Lower leg skin (tissue), 3 donors: ENCODE data around the gene HOMER3.

Experiments
- POLR2A ChIP-seq, 2 donors: fragments of 450-650 bp; IDR thresholded peaks; one replicate each; pipeline ENCODE4 v1.6.1; 2016 to 2017; ENCODE audit warnings: antibody characterized with exemption in 2 of 2, mild to moderate bottlenecking in 1 of 2, moderate library complexity in 1 of 2
- TF ChIP-seq, protein P1 (sequence below), 3 donors: fragments of 450-650 bp; IDR thresholded peaks; one replicate each; pipeline ENCODE4 v1.5.1; 2016; ENCODE audit warnings: antibody characterized with exemption in 3 of 3, mild to moderate bottlenecking in 3 of 3, moderate library complexity in 2 of 3

DNA sequence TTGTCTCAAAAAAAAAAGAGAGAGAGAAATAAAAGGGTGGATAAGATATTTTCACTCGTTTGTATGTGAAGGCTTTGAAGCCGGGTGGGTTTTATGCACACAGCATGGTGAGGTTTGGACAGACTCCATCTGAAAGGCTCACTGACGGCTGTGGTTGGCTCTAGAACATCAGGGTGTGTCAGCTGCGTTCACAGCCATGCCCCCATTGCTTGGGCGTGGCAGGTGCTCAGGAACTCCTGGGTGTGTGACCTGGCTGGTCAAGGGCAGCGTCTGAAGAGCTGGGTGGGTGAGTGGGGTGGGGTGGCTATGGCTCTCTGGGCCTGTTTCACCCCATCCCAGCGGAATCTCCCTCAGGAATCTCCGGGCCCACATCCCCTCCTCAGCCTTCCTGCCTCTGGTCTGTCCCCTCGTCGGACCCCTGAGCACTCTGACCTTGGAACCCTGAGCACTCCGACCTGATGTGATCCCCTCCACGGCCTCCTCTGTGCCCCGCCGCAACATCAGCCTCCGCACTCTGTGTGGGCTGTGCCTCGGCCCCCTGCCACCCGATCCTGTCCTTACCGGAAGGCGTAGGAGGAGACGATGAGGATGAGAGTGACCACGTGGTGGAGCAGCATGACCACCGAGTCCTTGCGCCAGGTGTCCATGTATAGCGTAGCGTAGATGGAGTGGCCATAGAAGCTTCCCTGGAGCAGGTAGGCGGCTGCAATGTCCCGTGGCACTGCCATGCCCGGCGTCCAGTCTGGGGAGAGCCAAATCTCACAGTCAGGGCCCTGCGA lies 57.3 kb downstream of the HOMER3 start:
- TF ChIP-seq, protein P1, sequence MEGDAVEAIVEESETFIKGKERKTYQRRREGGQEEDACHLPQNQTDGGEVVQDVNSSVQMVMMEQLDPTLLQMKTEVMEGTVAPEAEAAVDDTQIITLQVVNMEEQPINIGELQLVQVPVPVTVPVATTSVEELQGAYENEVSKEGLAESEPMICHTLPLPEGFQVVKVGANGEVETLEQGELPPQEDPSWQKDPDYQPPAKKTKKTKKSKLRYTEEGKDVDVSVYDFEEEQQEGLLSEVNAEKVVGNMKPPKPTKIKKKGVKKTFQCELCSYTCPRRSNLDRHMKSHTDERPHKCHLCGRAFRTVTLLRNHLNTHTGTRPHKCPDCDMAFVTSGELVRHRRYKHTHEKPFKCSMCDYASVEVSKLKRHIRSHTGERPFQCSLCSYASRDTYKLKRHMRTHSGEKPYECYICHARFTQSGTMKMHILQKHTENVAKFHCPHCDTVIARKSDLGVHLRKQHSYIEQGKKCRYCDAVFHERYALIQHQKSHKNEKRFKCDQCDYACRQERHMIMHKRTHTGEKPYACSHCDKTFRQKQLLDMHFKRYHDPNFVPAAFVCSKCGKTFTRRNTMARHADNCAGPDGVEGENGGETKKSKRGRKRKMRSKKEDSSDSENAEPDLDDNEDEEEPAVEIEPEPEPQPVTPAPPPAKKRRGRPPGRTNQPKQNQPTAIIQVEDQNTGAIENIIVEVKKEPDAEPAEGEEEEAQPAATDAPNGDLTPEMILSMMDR (IDR thresholded peaks at IDR 0.05): no peak
- TF ChIP-seq POLR2A (IDR thresholded peaks at IDR 0.05): no peak
